Stimulated activated CD8-positive, alpha-beta memory T cell treated with anti-CD3 and anti-CD28 coated beads, Interleukin-2, amount 100 ng/mL, for 48 hours (primary cell): ENCODE measurements around the gene MYO16.

Experiments
- DNase-seq, 2 donors: peaks; one replicate each; pipeline ENCODE4 v3.0.0-alpha.2; 2020; ENCODE audit warnings: low read depth in 2 of 2

The MYO16 gene

DNA sequence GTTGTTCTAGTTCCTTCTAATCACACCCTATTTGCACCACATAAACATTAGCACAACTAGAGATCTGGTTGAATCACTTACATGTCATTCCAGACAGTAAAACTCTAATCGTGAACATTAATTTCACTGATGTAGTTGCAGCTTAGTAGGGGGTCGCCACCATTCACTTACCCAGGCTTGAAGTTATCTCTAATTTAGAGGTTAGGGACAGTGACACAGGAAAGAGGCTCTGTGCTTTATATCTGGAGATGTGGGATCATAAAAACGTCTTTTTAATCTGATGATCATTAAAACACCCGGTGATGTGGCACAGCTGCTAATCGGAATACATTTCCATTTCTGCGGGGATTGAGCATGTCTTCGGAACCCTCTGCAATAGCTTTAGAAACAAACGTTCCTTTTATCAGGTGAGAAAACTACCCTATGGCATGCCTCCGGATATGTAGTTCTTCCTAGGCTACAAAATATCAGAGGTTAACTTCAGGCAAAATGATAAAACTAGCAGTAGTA, 523.0 kb downstream of the MYO16 start:
- no peak for DNase-seq

- no peak for DNase-seq
Observed at GRCh38 chr13:109152941-109153340, 523.5 kb downstream of the MYO16 start.

- no peak for DNase-seq
Observed at GRCh38 chr13:109154146-109154545, 524.7 kb downstream of the MYO16 start.

- DNase-seq, result no peak
Observed at GRCh38 chr13:109154546-109154945, 525.1 kb downstream of the MYO16 start.

- no peak for DNase-seq
Observed at GRCh38 chr13:109154966-109155761, 525.8 kb downstream of the MYO16 start.

- no peak for DNase-seq
Observed at GRCh38 chr13:109156181-109156935, 526.9 kb downstream of the MYO16 start.

DNA sequence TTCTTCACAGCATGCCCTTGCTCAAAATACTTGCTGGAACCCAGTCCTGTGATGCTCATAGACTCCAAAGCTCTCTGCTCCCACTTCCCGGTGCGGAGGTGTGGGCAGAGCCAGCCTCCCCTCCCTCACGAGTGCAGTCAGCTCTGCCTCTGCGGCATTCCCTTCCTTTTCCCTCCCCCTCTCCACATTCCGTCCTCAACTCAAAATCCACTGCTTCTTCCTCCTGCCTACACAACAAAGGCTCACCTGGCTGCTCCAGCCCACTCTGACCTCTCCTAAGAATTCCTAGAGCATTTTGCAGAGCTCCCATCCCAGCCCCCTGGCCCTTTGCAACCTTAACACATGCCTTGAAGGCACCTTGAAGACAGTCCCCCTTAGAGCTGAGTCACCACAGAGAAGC, 527.9 kb downstream of the MYO16 start:
- DNase-seq, result no peak

DNA sequence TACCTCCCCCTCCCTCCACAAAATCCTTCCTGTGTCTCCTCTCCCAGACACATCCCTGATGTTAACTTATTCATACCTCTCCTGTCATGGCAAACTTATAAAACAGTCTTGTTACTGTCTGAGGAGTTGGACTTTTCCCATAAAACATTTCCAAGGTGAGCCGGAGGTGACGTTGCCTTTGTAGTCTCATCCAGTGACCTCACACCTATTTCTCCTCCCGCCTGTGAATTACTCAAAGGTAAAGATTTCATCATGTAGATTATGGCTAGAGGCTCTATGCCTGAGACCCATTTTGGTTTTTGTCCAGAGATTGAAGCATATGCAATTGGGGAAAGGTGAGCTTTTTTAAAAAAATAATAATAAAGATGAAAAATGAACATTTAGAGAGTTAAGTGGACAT, 529.0 kb downstream of the MYO16 start:
- DNase-seq, result no peak

DNA sequence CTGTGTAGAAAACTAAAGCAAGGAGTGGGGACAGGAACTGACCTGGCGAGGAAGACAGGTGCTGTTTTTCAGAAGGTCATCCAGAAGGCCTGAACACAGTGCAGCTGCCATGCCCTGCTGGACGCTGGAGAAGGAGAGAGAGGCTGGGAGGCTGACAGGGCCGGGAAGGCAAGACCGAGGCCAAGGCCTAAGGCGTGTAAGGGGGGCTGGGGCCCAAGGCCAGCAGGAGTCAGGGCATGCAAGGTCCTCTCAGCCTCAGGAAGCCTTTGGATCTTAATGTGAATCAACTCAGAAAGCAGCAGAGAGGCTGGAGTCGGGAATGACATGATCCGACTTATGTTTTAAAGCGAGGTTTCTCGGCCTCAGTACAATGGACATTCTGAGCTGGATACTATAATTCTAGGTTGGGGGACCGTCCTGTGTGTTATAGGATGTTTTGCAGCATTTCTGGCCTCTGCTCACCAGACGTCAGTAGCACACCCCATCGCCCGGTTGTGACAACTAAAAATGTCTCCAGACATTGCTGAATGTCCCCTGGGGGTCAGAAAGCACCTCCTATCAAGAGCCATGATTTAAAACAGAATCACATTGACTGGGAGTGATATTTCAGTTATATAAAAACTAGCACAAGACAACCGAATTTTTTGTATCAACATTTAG, 530.4 kb downstream of the MYO16 start:
- no peak for DNase-seq

DNA sequence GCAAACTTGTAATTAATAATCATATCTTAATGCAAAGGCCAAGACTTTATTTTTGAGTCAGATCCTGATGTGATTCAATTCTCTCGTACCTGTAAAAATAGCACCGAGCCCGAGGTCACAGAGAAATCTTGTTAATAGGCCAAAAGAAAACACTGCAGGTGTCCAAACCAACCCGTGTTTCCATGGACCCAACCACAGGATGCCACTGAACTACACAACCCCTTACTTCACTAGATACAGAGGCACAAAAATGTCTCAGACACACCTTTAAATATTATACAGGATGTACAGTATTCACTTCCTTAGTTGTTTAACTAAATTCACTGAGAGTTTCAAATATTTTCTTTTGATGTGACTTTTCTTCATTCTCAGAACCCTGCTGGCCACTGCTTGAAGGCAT, 530.9 kb downstream of the MYO16 start:
- no peak for DNase-seq

DNA sequence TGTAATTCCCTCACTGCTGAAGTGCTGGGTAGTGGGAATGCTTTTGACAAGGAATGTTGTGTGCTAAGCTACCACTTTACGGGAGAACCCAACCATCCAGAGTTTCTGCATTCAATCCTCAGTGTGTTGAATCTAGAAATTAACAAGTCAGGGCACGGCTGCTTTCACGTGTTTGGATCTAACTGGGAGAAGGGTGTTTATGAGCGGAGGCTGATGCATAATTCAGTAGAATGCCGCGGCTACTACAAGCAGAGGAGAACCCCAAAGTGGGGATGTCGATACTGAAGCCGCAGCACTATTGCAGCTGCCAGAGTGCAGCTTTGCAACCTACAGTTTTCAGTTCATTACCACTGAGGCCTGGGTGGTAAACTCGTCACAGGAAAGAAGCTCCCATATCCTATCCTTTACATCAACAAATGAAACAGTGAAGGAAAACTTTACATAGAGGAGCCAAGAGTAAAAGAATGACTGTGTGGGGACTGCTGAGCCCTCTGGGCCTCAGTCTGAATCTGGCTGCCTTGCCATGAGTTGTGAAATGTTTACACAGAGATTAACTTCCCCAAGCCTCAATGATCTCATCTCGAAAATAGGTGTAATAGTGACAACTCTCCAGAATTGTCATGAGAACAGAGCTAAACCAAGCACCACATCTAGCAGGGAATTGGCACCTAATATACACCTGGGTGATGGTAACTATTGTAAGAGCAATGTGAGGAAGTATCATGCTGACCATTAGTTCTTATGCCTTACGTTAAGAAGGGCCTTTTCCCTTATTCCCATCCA, 531.7 kb downstream of the MYO16 start:
- DNase-seq, result no peak

GRCh38 chr13:109162248-109163036, 533.0 kb downstream of the MYO16 start:
- DNase-seq, result no peak

DNA sequence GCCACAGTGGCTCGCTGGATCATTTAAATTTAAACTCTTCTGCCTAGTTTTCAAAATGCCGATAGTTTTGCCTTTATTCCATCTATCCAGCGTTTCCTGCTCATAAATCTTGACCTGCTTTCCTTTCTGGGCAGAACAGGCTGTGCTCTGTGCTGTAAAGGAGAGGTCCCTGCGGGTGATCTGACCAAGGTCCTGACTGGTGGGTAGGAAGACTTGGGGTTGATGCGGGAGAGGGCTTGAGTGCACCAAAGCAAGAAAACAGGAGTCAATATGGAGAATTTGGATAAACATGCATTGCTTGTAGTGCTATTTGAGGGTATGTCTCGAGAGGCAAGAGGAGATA, 533.6 kb downstream of the MYO16 start:
- no peak for DNase-seq

GRCh38 chr13:109165417-109165904, 536.0 kb downstream of the MYO16 start:
- DNase-seq, result no peak

GRCh38 chr13:109166804-109167203, 537.4 kb downstream of the MYO16 start:
- no peak for DNase-seq

- no peak for DNase-seq
Observed at GRCh38 chr13:109172136-109172535, 542.7 kb downstream of the MYO16 start.

- DNase-seq, result no peak
Observed at GRCh38 chr13:109175666-109176065, 546.3 kb downstream of the MYO16 start.

GRCh38 chr13:109180905-109181425, 551.6 kb downstream of the MYO16 start:
- DNase-seq, result no peak

DNA sequence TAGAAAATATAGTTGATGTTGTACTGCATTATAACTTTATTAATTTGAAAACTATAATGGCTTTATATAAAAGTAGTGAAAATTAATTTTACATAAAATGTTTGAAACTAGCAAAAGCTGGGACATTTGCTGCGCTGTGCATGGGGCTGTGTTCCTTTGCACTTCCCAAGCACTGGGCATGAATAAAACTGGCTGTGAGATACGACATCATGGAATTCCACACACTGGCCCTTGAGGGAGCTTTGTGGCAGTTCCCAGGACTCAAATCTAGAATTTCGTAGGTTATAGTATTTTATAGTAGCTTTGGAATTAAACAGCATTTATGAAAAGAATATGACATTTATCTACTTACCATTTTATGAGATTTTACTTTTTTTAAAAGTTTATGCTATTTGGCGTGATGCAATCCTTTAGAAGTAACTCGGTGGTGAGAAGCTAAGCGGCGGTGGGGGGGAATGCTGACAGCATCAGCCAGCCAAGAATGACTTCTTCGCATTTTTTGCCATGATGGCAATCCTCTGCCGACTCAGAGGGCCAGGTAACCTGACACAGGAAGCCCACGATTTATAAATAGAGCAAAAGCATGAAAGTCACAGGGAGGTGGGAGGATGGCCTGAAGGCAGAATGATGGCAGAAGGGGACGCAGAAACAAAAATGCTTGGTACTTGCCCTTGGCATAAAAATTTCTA, 553.5 kb downstream of the MYO16 start:
- DNase-seq, result no peak

DNA sequence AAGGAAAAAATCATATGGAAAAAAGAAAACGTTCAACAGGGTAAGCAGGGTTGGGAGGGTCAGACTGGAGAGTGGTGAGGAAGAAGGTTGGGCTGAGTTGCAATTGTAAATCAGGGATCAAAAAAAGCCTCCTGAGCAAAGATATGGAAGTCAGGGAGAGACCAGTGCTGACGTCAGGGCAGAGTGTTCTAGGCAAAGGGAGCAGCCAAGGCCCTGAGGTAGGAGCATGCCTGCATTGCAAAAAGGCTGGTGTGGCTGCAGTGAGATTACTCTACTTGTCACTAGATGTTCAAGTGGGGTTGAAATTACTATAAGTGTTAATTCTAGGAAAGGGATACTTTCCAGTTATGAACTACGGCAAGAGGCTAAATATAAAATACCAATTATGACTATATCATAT, 562.0 kb downstream of the MYO16 start:
- DNase-seq, result no peak
